Fibroblast of the conjunctiva (primary cell): ENCODE results near the gene KIF14.
A peak's percentile ranks its signal among the peaks of the same experiment; 100 is the strongest.
"Not testable (repeated sequence)": the region's sequence is repeated elsewhere in the genome, so short reads cannot be mapped to it uniquely, and the experiment has no call there.

Experiments used
- DNase-seq: peaks from one replicate; pipeline ENCODE4 v3.0.0-alpha.2; 2010; ENCODE audit warnings: low read depth

Gene KIF14

DNA sequence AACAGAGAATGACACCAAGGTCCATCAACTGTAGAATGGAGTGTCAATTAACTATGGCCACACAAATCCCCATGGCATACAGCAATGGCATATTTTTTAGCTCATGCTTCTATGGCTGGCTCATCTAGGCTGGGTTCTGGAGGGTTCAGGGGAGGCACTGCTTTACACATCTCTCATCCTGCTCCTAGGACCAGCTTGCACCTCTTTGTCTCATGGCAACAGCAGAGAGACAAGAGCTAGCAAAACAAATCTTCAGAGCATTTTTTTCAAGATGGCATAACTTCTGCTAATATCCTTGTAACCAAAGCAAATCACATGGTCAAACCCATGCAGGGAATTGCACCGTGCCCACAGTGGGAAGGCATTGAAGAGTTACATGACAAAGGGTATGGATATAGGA lies 82.4 kb downstream of the KIF14 start:
- DNase-seq, result no peak

DNA sequence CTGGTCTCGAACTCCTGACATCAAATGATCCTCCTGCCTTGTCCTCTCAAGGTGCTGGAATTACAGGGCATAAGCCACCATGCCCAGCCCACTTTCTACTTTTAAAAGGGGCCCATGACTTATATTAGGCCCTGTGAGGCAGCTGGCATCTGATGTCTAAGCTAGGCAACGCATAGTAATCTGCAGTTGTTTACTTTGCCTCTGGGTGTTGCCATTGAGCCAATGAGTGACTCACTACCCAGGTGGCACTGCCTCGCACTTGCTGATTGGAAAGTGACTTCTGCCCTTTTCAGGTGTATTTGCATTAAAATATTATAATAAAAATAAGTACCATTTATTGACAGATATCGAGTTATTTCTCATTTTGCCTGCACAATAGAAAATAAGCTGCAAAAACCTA lies 84.9 kb downstream of the KIF14 start:
- DNase-seq, result no peak

DNA sequence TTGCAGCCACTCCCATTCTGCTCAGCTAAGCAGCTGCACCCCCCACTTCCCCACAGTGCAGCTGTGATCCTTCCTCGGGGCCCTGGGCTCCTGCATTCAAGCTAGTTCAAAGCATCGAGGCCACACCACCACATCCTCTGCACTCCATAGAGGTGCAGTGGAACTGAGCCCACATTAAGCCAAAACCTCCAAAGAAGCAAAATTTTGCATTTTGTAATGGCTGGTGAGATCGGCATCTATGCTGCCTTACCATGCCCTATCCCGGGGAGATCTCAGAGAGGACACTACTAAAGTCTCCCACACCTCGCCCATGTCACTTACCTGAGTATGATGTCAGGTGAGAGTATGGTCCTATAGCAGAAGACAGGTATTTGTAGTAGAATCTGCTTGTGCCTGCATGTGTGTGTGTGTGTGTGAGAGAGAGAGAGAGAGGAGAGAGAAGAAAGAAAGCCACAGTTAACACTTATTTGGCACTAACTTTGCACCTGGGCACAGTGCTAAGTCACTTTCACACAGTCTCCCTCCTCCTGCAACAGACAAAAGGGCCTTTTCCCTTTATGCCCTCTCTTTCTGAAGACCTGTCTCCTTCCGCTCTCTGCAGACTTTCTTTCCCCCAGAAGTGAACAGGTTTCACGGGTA lies 89.8 kb downstream of the KIF14 start:
- no peak for DNase-seq

DNA sequence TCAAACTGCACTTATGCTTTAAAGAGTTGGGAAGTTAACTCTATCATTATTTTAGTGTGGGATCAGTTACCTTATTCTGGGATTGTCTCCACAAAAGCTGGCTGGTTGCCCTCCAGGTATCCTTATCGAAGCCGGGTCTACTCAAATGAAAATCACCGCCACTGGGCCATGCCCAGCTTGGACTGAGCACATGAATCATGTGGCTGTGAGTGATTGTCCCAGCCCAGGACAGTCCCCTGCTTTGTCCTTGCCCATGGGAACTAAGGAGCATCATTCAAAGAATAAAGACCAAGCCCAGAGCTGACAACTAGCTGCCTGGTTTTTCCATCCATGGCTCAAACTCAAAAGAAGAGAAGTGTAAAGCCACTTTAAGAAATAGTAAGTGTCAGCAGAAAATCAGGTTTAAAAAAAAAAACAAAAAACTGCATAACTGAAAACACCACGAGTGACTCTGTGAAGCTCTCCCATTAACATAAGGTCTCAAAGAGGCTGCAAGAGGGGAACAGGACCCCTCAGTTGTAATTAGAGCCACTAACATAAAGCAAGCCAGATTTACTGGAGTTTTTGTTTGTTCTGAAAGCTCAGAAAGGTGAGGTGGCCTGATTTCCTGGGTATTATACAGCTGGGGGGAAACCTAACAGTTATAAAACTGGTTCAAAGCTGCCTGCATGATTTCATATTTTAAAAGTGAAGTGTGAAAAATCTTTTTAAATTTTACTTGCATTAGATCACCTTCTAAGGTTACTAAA lies 91.5 kb downstream of the KIF14 start:
- no peak for DNase-seq

DNA sequence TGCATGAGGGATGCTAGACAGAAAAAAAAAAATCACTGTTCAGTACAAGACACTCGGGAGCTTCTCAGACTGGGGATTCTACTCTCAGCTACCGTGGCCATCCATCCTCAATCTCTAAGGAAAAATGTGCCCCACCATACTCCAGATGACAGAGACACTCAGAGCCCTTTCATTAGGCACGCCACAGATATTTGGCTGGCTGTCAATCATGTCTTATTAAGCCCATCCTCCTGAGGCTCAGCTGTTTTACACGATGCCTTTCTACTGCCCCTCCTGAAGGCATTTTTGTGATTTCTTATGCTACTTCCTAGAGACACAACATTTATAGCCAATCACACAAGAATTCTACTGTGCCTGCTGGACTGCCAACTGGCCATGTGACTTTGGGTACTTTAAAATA lies 92.9 kb downstream of the KIF14 start:
- DNase-seq, result no peak

DNA sequence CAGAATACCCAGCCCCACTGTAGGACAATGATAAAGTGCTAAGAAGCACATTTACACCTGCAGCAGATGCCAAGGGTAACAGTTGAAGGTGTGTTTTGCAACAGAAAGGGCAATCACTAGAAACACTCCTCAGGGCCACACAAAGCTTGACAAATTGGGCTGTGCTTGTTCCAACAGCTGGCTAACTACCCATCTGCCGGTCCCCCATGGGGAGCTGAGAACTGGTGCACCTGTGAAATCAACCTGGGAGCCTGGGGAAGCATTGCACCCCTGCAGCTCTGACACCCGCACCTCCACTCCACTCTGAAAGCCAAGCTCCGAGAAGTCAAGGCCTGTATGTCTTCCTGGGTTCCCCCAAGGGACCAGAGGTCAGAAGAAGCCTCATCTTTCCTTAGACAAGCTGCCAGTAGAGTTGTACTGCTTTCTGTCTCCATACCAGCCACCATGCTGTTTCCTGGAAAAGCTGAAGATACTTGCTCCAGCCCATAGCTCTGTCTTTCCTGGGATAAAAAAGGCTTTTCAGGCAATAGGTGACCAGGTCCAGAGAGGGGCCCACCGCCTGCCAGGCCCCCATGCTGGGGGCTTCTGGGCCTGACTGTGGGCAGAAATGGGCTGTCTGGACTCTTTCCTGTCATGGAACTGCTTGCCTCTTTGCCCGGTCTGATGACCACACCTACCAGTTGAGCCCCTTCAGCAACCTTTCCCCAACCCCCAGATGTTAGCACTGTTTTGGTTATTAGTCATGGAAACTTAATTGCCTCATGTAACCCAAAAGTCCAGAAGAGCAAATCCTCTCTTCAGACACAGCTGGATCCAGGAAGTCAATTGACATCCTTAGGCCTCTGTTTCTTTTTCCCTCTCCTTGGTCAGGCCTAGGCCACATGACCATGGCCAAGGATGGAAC lies 93.6 kb downstream of the KIF14 start:
- no peak for DNase-seq

DNA sequence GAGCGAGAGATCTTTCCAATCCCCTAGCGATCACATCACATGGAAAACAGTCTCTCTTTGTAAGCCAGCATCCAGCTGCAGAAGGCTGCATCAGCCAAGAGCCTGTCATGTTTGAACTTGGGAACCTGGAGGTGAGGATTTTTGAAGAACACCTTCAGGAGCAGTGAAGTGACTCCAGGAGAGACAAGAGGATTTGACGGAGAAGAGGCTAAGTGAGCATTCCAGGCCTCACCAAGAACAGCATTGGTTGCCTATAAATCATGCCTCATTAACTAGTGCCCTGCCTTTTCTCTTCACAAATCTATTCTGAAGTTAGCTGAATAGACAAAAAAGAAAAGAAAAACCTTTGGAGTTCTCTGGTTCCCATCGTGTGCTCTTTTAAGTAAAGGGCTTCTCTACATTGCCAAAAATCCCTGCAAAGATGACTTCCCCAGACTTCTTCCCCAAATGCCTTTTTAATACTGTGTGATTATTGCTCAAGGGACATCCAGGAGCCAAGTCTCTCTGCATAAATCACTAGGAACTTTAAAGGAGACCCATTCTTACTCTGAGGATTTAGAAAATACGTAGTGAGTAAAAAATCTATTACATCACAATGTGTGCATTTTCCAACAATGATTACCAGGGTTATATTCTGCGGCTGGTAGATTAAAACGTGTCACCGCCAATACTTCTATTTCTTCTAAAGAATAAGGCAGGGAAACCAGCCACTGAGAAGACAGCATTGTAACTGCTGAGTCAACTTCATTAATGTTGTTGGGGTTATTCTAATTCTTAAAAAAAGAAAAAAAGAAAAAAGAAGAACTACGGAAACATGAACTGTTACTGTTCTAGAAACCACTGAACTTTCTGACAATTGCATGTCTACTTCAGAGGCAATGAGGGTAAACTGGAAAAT lies 95.2 kb downstream of the KIF14 start:
- no peak for DNase-seq

DNA sequence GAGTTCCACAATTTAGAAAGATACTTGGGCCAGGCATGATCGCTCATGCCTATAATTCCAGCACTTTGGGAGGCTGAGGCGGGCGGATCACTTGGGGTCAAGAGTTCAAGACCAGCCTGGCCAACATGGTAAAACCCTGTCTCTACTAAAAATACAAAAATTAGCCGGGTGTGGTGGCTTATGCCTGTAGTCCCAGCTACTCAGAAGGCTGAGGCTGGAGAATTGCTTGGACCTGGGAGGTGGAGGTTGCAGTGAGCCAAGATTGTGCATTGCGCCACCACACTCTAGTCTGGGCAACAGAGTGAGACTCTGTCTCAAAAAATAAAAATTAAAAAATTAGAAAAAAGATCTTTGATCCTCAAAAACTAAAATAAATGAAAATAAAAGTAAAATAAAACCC lies 96.0 kb downstream of the KIF14 start:
- DNase-seq, result not testable (repeated sequence)

DNA sequence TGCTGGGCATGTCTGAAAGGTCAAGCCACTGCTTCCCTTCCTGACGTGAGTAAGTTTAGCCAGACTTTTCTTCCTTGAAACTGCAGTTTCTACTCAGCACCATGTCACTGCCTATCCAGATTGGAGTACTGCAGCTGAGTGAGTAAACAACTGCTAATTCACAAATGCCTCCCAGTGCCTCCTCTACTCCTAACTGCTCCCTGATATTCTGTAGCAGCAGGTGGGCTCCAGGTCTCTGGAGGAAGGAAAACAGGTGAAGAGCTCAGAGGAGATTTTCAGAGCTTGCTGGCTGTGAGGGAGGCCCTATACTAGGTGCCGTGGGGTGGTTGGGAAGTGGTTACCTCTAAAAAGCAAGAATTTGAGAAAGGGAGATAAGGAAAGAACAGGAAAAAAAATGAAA lies 96.5 kb downstream of the KIF14 start:
- no peak for DNase-seq

DNA sequence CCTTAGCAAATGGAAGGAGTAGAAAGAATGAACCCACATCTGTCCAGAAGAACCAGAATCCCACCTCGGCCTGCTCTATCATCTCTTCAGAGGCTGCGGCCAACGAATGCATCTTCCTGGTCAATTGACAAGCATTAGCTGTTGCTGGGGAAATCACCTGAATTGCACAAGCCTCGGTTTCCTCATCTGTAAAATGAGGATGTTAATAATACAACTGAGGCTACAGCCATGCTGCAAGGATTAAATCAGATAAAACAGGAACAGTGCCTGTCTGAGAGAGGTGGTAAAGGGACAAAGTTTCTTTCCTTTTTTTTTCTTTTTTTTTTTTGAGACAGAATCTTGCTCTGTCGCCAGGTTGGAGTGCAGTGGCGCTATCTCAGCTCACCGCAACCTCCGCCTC lies 99.8 kb downstream of the KIF14 start:
- no peak for DNase-seq

DNA sequence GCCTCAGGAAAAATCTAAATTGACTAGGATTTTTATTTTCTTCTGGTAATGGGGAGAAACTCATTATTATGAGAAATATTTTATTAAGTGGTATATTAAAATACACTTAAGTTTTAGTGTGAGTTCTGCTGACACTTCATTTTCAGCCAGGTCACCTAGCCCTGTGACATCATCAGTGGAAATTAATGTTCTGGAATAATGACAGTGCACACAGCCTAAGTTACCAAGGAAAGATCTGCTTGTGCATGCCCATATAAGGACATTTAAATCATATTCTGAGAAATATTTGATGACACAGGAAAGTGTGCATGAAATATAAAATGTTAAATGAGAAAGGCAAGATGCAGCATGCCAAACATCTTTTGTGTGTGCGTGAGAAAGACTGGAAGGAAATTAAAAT lies 102.0 kb downstream of the KIF14 start:
- DNase-seq, result no peak

DNA sequence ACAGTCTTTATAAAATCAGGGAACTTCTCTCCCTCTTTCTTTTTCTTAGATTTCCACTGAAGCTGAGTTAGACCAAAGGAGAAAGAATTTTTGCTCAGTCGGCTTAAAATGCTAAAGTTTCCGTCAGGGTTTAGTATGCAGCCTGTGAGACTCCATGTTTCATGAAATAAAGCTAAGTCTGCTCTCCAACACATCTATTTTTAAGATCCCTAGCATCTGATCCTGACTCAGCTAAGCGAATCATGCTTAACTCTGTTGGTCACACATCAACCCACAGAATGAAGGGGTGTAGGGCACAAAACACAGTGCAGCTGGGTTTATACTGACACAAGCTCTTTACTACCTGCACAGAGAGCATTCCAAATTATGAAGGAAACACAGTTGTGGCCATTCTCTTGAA lies 108.4 kb downstream of the KIF14 start:
- peak; percentile 40 for DNase-seq

DNA sequence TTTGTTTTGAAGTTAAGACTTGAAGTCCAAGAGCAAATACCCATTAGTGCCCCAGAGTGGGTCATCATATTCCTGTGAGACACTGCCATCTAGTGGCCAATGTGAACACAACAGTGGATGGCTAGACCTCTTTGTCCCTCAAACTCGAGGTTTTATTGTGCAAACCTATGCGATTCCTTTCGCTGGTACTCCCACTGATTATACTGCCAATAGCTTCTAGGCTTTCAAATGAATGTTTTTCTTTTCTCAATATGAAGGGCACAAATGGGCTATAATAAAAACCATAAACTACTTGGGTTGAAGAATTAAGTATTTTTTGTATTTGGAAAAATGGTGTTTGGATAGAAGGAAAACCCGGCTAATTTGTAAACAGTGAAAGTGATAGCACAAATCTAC lies 110.3 kb downstream of the KIF14 start:
- DNase-seq, result peak; percentile 81

DNA sequence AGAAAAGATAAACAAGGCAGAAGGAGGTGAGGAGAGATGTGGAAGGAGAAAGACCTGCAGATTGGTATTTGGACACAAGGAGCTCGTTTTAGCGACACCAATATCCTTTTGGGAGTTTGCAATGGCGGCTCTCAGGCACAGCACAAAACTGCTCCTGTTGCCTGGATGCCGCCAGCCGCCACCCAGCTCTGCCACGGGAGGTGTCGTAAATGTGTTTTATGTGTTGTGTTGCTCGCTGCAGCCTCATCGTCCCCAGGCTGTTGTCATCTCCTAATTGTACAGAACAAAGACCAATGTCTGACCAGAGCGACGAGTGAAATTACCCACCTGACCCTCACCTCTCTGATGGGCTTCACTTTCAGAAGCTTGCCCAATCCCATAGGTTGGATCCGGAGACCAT lies 114.1 kb downstream of the KIF14 start:
- DNase-seq, result no peak

DNA sequence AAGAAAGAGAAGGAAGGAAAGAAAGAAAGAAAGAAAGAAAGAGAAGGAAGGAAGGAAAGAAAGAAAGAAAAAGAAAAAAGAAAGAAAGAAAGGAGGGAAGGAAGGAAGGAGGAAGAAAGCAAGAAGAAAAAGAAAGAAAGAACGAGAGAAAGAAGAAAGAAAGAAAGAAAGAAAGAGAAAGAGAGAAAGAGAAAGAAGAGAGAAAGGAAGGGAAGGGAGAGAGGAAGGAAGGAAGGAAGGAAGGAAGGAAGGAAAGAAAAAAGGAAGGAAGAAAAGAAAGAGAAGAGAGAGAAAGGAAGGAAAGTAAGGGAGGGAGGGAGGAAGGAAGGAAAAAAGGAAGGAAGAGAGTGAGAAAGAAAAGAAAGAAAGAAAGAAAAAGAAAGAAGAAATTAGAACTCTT lies 115.3 kb downstream of the KIF14 start:
- no peak for DNase-seq
